ENCODE measurements around the gene MRPS6. TPM values are rescaled to one million over a fixed set of nuclear protein-coding genes. Genes with fewer than 3 reads are reported as not detected.

The MRPS6 gene
- total RNA-seq, 1 donor from 2014 or later, result 42.4 TPM

GRCh38 chr21:34132926-34133325 lies 59.5 kb downstream of the MRPS6 start:
- H3K4me3 Mint-ChIP-seq (ENCODE audit: unreplicated experiment), result no peak overlapping the region
- no peak overlapping the region for H3K27ac Mint-ChIP-seq (ENCODE audit: unreplicated experiment)
- H3K9me3 Mint-ChIP-seq (ENCODE audit: unreplicated experiment), result no peaks in the 10 kb centered on the region
- no peak for DNase-seq (ENCODE audit: low spot score)
- no peaks in the 10 kb centered on the region for H3K27me3 Mint-ChIP-seq (ENCODE audit: unreplicated experiment)
- TF ChIP-seq CTCF (IDR thresholded peaks at IDR 0.05; ENCODE audit: unreplicated experiment), result no peak
- H3K4me1 Mint-ChIP-seq (ENCODE audit: unreplicated experiment), result peaks cover 20% of the 10 kb centered on the region
- H3K36me3 Mint-ChIP-seq (ENCODE audit: low read depth, unreplicated experiment), result peaks cover 13% of the 10 kb centered on the region

GRCh38 chr21:34133392-34133791 lies 60.0 kb downstream of the MRPS6 start:
- no peaks in the 10 kb centered on the region for H3K27me3 Mint-ChIP-seq (ENCODE audit: unreplicated experiment)
- no peak overlapping the region for H3K4me3 Mint-ChIP-seq (ENCODE audit: unreplicated experiment)
- TF ChIP-seq CTCF (IDR thresholded peaks at IDR 0.05; ENCODE audit: unreplicated experiment), result no peak
- H3K27ac Mint-ChIP-seq (ENCODE audit: unreplicated experiment), result no peak overlapping the region
- peaks cover 20% of the 10 kb centered on the region for H3K4me1 Mint-ChIP-seq (ENCODE audit: unreplicated experiment)
- no peak for DNase-seq (ENCODE audit: low spot score)
- H3K9me3 Mint-ChIP-seq (ENCODE audit: unreplicated experiment), result no peaks in the 10 kb centered on the region
- H3K36me3 Mint-ChIP-seq (ENCODE audit: low read depth, unreplicated experiment), result peaks cover 13% of the 10 kb centered on the region

DNA sequence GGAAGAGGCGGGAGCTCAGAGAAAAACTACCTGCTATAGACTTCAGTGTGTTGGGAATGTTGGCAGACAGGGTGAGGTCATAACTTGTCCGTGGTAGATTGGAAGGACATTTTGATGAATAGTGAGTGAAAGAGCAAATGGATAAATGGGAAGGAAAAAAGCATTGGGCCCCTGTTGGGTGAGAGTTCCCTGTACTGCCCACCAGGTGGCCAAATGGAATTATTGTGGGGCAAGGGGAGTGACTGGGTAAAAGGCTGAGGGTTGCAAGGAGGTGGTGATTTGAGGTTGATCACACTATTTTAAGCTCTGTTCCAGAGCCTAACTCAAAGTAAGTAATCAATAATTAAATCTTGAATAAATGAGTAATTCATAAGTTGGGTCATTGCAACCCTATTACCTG lies 60.4 kb downstream of the MRPS6 start:
- no peak for DNase-seq (ENCODE audit: low spot score)
- H3K4me3 Mint-ChIP-seq (ENCODE audit: unreplicated experiment), result no peak overlapping the region
- peak; percentile 65 for TF ChIP-seq CTCF (IDR thresholded peaks at IDR 0.05; ENCODE audit: unreplicated experiment)
- H3K4me1 Mint-ChIP-seq (ENCODE audit: unreplicated experiment), result peaks cover 20% of the 10 kb centered on the region
- peaks cover 13% of the 10 kb centered on the region for H3K36me3 Mint-ChIP-seq (ENCODE audit: low read depth, unreplicated experiment)
- no peak overlapping the region for H3K27ac Mint-ChIP-seq (ENCODE audit: unreplicated experiment)
- no peaks in the 10 kb centered on the region for H3K9me3 Mint-ChIP-seq (ENCODE audit: unreplicated experiment)
- no peaks in the 10 kb centered on the region for H3K27me3 Mint-ChIP-seq (ENCODE audit: unreplicated experiment)

DNA sequence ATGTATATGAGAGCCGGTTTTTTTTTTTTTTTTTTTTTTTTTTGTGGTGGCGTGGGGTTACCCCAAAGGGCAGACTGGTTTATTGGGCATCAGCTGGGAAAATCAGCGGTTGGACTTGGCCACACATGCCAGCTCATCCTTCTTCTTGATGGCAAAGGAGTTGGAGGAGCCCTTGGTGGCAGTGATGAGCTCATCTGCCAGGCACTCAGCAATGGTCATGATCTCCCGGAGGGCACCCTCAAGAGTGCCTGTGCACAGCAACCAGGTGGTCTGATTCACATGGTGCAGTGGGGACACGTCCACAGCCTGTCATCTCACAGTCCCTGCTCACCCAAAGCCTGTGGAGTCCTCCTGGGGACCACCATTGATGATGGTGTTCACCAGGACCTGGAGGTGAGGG lies 62.0 kb downstream of the MRPS6 start:
- no peaks in the 10 kb centered on the region for H3K9me3 Mint-ChIP-seq (ENCODE audit: unreplicated experiment)
- no peak for DNase-seq (ENCODE audit: low spot score)
- H3K4me1 Mint-ChIP-seq (ENCODE audit: unreplicated experiment), result peaks cover 7% of the 10 kb centered on the region
- H3K27ac Mint-ChIP-seq (ENCODE audit: unreplicated experiment), result no peak overlapping the region
- no peak for TF ChIP-seq CTCF (IDR thresholded peaks at IDR 0.05; ENCODE audit: unreplicated experiment)
- H3K4me3 Mint-ChIP-seq (ENCODE audit: unreplicated experiment), result no peak overlapping the region
- H3K27me3 Mint-ChIP-seq (ENCODE audit: unreplicated experiment), result no peaks in the 10 kb centered on the region
- peaks cover 13% of the 10 kb centered on the region for H3K36me3 Mint-ChIP-seq (ENCODE audit: low read depth, unreplicated experiment)

- Mint-ChIP-seq H3K4me1 (ENCODE audit: unreplicated experiment) (peaks cover 4% of the 10 kb centered on the region), H3K27ac (ENCODE audit: unreplicated experiment) (no peak overlapping the region), H3K4me3 (ENCODE audit: unreplicated experiment) (no peak overlapping the region), H3K27me3 (ENCODE audit: unreplicated experiment) (peaks cover 1% of the 10 kb centered on the region), H3K36me3 (ENCODE audit: low read depth, unreplicated experiment) (peaks cover 43% of the 10 kb centered on the region), H3K9me3 (ENCODE audit: unreplicated experiment) (peaks cover 5% of the 10 kb centered on the region)
- TF ChIP-seq CTCF (IDR thresholded peaks at IDR 0.05; ENCODE audit: unreplicated experiment), result no peak
- DNase-seq (ENCODE audit: low spot score), result no peak
Observed at GRCh38 chr21:34141373-34141772, 68.0 kb downstream of the MRPS6 start.
